Testis (tissue), 3 donors: Measurements from ENCODE around the gene DPYD. TPM values are rescaled to one million over a fixed set of nuclear protein-coding genes. Genes with fewer than 3 reads are reported as not detected.

Source experiments
- DNase-seq: peaks from one replicate; pipeline ENCODE4 v3.0.0-alpha.2; 2019
- H3K27ac ChIP-seq, 2 donors: fragments of 200-600 bp; sonication (generic); one replicate each; pipeline ENCODE4 v1.5.1; 2019
- H3K27me3 ChIP-seq: fragments of 200-600 bp; sonication (generic); one replicate; pipeline ENCODE4 v1.5.1; 2019
- H3K36me3 ChIP-seq: fragments of 200-600 bp; sonication (generic); one replicate; pipeline ENCODE4 v1.5.1; 2017; ENCODE audit warnings: low read depth; ENCODE audit errors: missing control alignments
- H3K4me1 ChIP-seq: fragments of 200-600 bp; sonication (generic); one replicate; pipeline ENCODE4 v1.5.1; 2019
- H3K4me3 ChIP-seq, 2 donors: fragments of 200-600 bp; sonication (generic); one replicate each; pipeline ENCODE4 v1.5.1; 2017 to 2019
- H3K9me3 ChIP-seq: fragments of 200-600 bp; sonication (generic); one replicate; pipeline ENCODE4 v1.5.1; 2017
- POLR2A ChIP-seq: fragments of 450-650 bp; IDR thresholded peaks from one replicate; pipeline ENCODE4 v1.6.1; 2017; ENCODE audit warnings: antibody characterized with exemption, mild to moderate bottlenecking, moderate library complexity
- WGBS, 2 donors: methylation state at CpG; one replicate each; pipeline ENCODE4 v1.1.5; 2018; 5-methylcytosine and 5-hydroxymethylcytosine counted together
- intact Hi-C: fragments of 100-400 bp; cut with DNase I; formaldehyde crosslinking; loops from one replicate; pipeline ENCODE4 v1.15.1; 2023; ENCODE audit warnings: low total_unique reads
- polyA plus RNA-seq: library from polyadenylated mRNA; stranded (reverse); fragments of 350-450 nt; fragmentation: Illumina TruSeq; extraction: RNeasy Lipid Tissue Mini Kit (QIAGEN cat#74804); gene quantifications from one replicate; pipeline ENCODE4 v1.2.3, GENCODE V29; 2014; ENCODE audit warnings: low read depth, low replicate concordance; ENCODE audit not compliant: insufficient read depth
- total RNA-seq, 2 donors: library from RNA; depleted of rRNA; stranded (reverse); fragments of >200 nt; gene quantifications; one replicate each; pipeline ENCODE4 v1.2.3, GENCODE V29; 2016
- TF ChIP-seq, protein P1 (sequence below), 3 experiments: fragments of 450-650 bp in 2 of 3; fragments of 200-600 bp in 1 of 3; sonication (generic) in 1 of 3; IDR thresholded peaks; one replicate each; pipeline ENCODE4 v1.5.1; 2016 to 2019; ENCODE audit warnings: antibody characterized with exemption in 3 of 3, mild to moderate bottlenecking in 2 of 3, moderate library complexity in 1 of 3

The DPYD gene
- total and polyA plus RNA-seq, 3 donors from 2014 or later, result 6.7 to 14.7 (median 11.5) TPM

DNA sequence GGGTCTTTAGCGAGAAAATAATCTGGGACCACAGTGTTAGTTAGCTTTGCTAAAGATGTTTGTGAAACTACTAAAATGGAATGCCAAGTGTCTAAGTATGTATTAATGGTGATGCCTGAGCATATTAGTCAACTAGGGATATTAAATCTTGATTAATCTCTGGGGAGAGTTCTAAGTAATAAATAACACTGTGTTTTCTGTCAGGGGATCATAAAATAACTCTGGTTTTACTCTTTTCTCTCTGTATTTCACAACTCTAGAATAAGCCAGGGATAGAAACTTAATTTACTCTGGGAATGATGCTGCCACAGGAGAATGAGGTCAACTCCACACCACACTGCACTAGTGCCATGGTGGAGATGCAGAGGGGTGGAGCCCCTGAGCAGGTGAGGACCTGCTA lies 800.0 kb downstream of the DPYD start:
- no peak overlapping the region for H3K27ac ChIP-seq
- H3K9me3 ChIP-seq, result no peaks in the 10 kb centered on the region
- no peaks in the 10 kb centered on the region for H3K36me3 ChIP-seq
- intact Hi-C loops, result no loop called here
- no peaks in the 10 kb centered on the region for H3K4me1 ChIP-seq
- WGBS, 2 donors, result 92 to 95% methylated on average over 1 of the region's 1 CpG
- no peak for DNase-seq
- TF ChIP-seq POLR2A, result no peak
- TF ChIP-seq, protein P1, sequence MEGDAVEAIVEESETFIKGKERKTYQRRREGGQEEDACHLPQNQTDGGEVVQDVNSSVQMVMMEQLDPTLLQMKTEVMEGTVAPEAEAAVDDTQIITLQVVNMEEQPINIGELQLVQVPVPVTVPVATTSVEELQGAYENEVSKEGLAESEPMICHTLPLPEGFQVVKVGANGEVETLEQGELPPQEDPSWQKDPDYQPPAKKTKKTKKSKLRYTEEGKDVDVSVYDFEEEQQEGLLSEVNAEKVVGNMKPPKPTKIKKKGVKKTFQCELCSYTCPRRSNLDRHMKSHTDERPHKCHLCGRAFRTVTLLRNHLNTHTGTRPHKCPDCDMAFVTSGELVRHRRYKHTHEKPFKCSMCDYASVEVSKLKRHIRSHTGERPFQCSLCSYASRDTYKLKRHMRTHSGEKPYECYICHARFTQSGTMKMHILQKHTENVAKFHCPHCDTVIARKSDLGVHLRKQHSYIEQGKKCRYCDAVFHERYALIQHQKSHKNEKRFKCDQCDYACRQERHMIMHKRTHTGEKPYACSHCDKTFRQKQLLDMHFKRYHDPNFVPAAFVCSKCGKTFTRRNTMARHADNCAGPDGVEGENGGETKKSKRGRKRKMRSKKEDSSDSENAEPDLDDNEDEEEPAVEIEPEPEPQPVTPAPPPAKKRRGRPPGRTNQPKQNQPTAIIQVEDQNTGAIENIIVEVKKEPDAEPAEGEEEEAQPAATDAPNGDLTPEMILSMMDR (IDR thresholded peaks at IDR 0.05), result no peak
- no peaks in the 10 kb centered on the region for H3K27me3 ChIP-seq
- H3K4me3 ChIP-seq, result no peak overlapping the region

DNA sequence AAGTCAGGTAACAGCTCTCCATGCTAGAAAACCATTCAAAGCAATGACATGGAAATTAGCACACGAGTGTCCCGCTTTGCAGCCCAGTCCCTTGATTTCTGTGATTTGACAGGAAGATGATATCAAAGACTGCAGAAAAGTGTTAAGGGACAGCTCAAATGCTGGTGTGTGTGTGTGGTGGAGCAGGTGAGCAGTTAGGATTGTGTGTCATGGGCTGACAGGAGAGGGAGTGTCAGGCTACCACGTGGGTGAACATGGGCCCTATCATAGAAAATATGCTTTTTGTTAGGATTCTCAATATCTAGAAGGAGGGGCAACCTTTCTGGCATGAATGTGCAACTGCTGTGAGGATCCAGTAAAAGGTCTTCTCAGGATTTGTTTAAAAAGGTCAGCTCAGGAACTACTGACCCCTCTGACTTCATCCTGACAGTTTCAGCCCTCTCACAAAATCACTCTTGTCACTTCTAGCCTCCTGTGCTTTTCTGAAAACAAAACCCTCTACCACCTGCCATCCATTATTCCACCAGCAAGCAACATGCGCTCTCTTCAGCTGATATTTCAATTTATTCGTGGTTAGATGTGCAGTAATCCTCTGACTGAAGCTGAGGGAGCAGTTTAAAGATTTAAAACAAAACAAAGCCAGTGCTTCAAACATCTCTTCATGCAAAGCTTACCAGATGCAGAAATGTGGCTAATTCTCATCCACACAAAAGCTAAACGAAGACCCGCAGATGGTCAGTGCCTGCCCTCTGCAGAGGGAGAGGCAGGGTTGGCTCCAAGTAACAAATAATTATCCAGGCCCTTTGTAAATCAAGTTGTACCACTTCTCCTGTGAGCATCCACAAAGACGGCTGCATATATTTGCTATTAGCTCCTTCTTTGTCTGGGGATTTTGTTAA lies 801.3 kb downstream of the DPYD start:
- no peak overlapping the region for H3K27ac ChIP-seq
- TF ChIP-seq, protein P1 (IDR thresholded peaks at IDR 0.05), result no peak
- no peak for TF ChIP-seq POLR2A
- no peak for DNase-seq
- H3K36me3 ChIP-seq, result no peaks in the 10 kb centered on the region
- H3K4me3 ChIP-seq, result no peak overlapping the region
- H3K4me1 ChIP-seq, result no peaks in the 10 kb centered on the region
- no peaks in the 10 kb centered on the region for H3K27me3 ChIP-seq
- H3K9me3 ChIP-seq, result no peaks in the 10 kb centered on the region
- 84 to 89% methylated on average over 8 of the region's 8 CpGs for WGBS, 2 donors
- intact Hi-C loops, result no loop called here

DNA sequence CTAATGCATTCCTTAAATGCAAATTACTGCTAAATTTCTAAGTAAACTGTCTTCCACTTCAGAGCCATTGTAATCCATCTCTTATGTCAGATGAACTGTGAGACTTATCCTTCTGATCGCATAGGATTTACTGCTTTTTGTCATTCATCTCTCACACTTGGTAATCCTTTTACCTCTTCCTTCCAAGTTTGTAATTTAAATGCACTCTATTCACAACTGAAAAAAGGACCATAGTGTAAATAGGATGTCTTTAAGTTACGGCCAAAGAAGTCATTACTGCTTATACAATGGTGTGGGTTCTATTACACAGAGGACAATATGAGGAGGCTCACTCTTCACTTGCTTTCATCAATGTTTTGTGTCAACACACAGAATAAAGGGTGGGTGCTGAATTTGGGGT lies 806.0 kb downstream of the DPYD start:
- 89 to 99% methylated on average over 2 of the region's 2 CpGs for WGBS, 2 donors
- Histone ChIP-seq H3K9me3 (no peaks in the 10 kb centered on the region), H3K27ac (no peak overlapping the region), H3K4me3 (no peak overlapping the region), H3K27me3 (no peaks in the 10 kb centered on the region), H3K36me3 (no peaks in the 10 kb centered on the region), H3K4me1 (no peaks in the 10 kb centered on the region)
- TF ChIP-seq, protein P1 (IDR thresholded peaks at IDR 0.05), result no peak
- TF ChIP-seq POLR2A, result no peak
- intact Hi-C loops, result no loop called here
- no peak for DNase-seq

DNA sequence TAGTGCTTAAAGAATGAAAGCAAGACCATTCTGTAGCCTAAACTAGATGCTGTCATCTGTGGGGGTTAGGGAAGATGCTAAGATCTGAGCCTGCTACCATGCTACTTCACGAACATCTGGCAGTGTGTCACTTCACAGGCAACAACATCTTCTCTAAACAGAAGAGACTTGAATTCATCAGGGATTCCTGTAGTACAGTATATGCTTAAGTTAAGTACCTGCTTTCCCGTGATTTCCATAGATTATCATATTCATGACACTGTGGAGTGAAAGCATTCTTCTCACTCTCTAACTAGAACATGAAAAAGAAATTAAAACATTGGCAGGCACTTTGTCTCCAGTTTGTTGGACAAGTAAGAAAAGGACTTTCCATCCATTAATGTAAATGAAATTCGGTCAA lies 808.4 kb downstream of the DPYD start:
- TF ChIP-seq POLR2A, result no peak
- TF ChIP-seq, protein P1 (IDR thresholded peaks at IDR 0.05), result no peak
- no peaks in the 10 kb centered on the region for H3K36me3 ChIP-seq
- H3K27ac ChIP-seq, result no peak overlapping the region
- H3K9me3 ChIP-seq, result no peaks in the 10 kb centered on the region
- H3K4me1 ChIP-seq, result no peaks in the 10 kb centered on the region
- 95 to 97% methylated on average over 3 of the region's 3 CpGs for WGBS, 2 donors
- H3K27me3 ChIP-seq, result no peaks in the 10 kb centered on the region
- no peak for DNase-seq
- no peak overlapping the region for H3K4me3 ChIP-seq
- intact Hi-C loops, result no loop called here

DNA sequence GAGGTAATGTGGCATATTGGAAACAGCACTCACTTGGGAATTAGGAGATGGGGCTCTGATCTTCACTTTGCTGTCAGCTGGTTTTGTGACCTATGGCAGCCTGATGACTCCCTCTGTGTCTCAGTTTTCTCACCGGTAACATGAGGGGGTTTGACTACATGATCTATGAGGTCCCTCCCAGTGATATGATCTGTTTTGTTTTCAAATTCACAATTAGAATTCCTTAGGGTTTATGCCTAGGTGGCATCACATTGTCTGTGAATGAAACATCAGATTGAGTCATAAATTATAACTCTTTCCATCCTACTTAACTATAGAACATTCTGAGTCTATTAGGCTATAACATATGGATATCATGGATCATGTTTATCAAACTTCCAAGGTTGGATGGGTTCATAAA lies 812.7 kb downstream of the DPYD start:
- intact Hi-C loops, result no loop called here
- no peak for TF ChIP-seq POLR2A
- TF ChIP-seq, protein P1 (IDR thresholded peaks at IDR 0.05), result no peak
- H3K27ac ChIP-seq, result no peak overlapping the region

More for the DNA sequence above, 812.7 kb downstream of the DPYD start:
- Histone ChIP-seq H3K9me3 (no peaks in the 10 kb centered on the region), H3K4me1 (no peaks in the 10 kb centered on the region), H3K4me3 (no peak overlapping the region), H3K27me3 (no peaks in the 10 kb centered on the region), H3K36me3 (no peaks in the 10 kb centered on the region)
- no peak for DNase-seq
- WGBS, 2 donors, result 70 to 83% methylated on average over 1 of the region's 1 CpG
